T47D (cell line): ENCODE results near the gene EXOC3.

Source experiments
- DNase-seq, 2 experiments: peaks; one replicate each; pipeline versions ENCODE4 v3.0.0 to v3.0.0-alpha.2; 2011 to 2012; ENCODE audit warnings: low read depth in 1 of 2, low spot score in 1 of 2
- JUND ChIP-seq: IDR thresholded peaks from 2 replicates; pipeline ENCODE4 v1.6.1; 2012; ENCODE audit warnings: low read depth
- in situ Hi-C: cut with HindIII; loops from 2 replicates; pipeline ENCODE4 v1.10.0; 2016; ENCODE audit warnings: low sequenced_read_pairs, low pct_unique_long_range_greater_than_20kb

Gene EXOC3

GRCh38 chr5:440401-441201 is 2.4 kb upstream of the EXOC3 start:
- in situ Hi-C loops: no loop called here
- no peak for TF ChIP-seq JUND
- DNase-seq: no peak

DNA sequence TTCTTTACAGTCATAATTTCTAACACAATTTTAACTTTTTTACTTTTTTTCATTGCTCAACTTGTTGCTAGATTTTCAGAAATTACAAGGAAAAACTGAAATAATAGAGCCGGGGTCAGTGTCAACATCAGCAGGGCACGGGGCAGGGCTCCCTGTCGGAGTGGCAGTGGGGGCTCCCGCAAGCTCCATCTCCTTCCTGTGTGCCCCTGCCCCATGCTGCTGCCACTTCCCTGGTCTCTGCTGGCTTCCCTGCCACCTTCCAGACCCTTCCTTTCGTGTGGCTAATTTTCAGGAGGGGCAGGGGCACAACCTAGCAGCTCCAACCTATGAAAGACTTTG is 1.0 kb upstream of the EXOC3 start:
- no peak for DNase-seq
- no peak for TF ChIP-seq JUND
- in situ Hi-C loops: no loop called here

DNA sequence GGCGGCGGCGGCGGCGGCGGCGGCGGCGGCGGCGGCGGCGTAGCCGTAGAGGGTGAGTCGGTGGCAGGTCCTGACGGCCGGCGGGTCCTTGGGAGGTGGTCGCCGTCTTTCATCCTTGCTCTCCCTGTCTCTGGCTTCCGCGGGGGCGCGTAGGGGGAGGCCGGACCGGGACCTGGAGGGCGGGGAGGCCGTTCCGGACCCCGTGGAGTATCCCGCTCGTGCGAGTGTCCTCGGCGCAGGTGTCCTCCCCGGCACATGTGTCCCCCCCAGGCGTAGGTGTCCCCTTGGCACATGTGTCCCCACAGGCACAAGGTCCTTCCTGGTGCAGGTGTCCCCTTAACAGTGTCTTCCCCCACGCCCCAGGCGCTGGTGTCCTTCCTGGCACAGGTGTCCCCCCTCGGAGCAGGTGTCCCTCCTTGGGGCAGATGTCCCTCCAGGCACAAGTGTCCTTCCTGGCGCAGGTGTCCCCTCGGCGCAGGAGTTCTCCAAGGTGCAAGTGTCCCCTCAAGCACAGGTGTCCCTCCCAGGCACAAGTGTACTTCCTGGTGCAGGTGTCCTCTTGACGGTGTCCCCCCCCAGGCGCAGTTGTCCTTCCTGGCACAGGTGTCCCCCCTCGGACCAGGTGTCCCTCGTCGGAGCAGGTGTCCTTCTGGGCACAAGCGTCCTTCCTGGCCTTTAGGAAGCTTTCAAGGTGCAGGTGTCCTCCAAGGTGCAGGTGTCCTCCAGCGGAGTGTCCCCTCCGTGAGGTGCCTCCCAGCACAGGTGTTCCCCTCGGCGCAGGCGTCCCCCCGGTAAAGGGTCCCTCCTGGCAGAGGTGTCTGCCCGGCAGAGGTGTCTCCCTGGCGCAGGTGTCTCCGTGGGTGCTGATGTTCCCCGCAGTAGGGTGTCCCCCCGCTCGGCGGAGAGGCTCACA is 519 bp downstream of the EXOC3 start:
- DNase-seq: peak; percentile 55 to 63
- no peak for TF ChIP-seq JUND
- in situ Hi-C loops: no loop called here

DNA sequence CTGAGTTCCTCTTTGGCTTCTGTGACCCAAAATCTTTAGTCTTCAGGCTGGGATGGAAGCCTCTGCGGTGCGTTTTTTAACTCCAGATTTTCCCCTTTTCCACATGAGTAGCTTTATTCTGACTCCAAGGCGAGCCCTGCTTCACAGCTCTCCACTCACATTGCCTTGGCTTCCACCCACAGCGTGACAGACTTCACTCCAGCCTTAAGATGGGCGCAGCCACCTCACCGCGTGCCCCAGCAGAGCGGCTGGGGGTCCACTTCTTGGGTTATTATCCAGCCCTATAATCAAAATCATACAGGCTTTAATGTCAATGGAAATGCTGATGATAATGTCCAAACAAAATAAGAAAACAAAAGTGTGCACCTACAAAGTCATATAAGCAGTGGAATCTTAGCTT is 1.2 kb downstream of the EXOC3 start:
- in situ Hi-C loops: no loop called here
- no peak for DNase-seq
- TF ChIP-seq JUND: no peak

DNA sequence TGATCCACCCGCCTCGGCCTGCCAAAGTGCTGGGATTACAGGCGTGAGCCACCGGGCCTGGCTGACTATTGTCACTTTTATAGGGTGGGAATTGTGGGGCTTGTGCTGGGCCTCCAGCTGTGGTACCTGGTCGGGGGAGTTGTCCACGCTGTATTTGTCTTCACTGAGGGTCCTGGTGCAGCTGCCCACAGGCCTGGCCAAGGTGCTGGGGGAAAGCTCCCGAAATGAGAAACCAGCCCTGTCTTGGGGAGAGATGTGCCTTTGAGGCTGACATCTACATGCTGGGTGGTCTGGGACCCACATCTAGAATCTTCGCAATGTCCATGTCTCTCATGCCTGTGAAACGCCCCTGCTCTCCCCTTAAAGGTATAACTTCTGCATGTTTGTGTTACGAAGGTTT is 2.6 kb downstream of the EXOC3 start:
- no peak for DNase-seq
- no peak for TF ChIP-seq JUND
- in situ Hi-C loops: no loop called here

DNA sequence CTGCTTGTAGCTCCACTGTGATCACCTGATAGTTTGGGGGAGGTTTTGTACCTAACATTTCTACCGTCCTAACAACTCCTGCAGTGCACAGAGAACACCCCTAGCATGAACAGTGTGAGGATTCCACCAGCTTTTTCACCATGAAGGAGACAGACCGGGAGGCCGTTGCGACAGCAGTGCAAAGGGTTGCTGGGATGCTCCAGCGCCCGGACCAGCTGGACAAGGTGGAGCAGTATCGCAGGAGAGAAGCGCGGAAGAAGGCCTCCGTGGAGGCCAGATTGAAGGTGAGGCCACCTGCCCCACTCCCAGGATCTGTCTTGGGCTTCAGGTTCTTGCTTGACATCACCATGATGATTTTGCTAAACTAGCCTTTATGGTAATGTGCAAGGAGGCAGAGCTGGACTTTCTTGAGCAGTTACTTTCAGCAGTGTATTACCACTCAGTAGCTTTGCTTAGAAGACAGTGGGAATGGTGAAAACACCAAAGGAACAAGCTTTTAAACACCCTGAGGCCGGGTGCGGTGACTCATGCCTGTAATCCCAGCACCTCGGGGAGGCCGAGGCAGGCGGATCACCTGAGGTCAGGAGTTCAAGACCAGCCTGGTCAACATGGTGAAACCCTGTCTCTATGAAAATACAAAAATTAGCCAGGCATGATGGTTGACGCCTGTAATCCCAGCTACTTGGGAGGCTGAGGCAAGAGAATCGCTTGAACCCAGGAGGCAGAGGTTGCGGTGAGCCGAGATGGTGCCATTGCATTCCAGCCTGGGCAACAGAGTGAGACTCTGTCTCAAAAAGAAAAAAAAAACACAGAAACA is 3.3 kb downstream of the EXOC3 start:
- in situ Hi-C loops: no loop called here
- DNase-seq: peak in 1 of 2 experiments; percentile 53
- TF ChIP-seq JUND: no peak

DNA sequence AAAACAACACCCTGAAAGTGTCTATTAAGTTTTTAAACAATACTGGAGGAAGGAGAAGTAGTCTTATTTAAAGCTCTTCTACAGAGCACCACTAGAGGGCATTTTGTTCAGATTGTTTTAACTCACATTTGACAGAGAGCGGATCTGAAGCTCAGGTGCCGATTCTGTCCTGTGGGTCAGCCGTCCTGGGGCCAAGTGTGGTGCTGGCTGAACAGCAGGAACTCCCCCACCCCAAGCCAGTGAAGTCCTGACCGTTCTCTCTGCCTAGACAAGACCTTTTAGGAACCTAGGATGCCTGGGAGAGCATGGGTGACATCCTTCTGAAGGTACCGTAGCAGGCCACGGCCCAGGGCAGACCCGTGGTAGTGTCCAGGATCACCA is 3.9 kb downstream of the EXOC3 start:
- in situ Hi-C loops: no loop called here
- peak; percentile 81 to 90 for DNase-seq
- no peak for TF ChIP-seq JUND

- in situ Hi-C loops: no loop called here
- DNase-seq: no peak
- TF ChIP-seq JUND: no peak
These were observed 4.5 kb downstream of the EXOC3 start for GRCh38 chr5:447501-447900.

- DNase-seq: no peak
- in situ Hi-C loops: no loop called here
- no peak for TF ChIP-seq JUND
These were observed 5.2 kb downstream of the EXOC3 start for GRCh38 chr5:448061-448765.

- in situ Hi-C loops: no loop called here
- no peak for TF ChIP-seq JUND
- DNase-seq: no peak
These were observed 5.8 kb downstream of the EXOC3 start for GRCh38 chr5:448766-449090.

DNA sequence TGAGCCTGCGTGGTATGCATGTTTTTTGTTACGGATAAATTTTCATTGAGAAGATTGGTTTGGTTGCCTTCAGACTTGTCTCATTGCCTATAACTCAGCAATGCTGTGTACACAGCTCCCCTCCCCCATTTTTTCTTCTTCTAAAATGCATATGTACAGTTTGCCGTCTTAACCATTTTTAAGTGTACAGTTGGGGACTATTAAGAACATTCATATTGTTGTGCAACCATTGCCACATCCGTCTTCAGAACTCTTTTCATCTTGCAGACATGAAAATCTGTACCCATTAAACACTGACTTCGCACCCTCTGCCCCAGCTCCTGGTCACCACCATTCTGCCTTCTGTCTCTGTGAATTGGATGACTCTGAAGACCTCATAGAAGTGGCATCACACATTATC is 6.2 kb downstream of the EXOC3 start:
- TF ChIP-seq JUND: no peak
- in situ Hi-C loops: no loop called here

More for the DNA sequence above, 6.2 kb downstream of the EXOC3 start:
- no peak for DNase-seq
